ENCODE results near the gene HJURP.

- TF ChIP-seq CTCF (conservative IDR thresholded peaks at IDR 0.05 in 1 of 2, IDR thresholded peaks at IDR 0.05 in 1 of 2; ENCODE audit: low read depth in 1 of 2, low read length in 2 of 2) (no peak), EZH2 (IDR thresholded peaks at IDR 0.05; ENCODE audit: low read length, missing control alignments) (no peak)
Observed at GRCh38 chr2:233800208-233800607, 54.1 kb downstream of the HJURP start.
